Measurements from ENCODE around the gene PDS5A.

Gene PDS5A

GRCh38 chr4:39881789-39882188 lies 95.9 kb downstream of the PDS5A start:
- Histone ChIP-seq H3K27ac (ENCODE audit: low read depth, low read length) (no peak overlapping the region), H3K36me3 (ENCODE audit: control insufficient read depth, low read length) (peaks cover 76% of the 10 kb centered on the region), H3K79me2 (ENCODE audit: control insufficient read depth, low read length) (no peaks in the 10 kb centered on the region), H3K9me2 (replicated peaks; ENCODE audit: control insufficient read depth, low read length) (no peaks in the 10 kb centered on the region), H3K4me1 (ENCODE audit: control insufficient read depth, low read length) (no peaks in the 10 kb centered on the region), H3K9me3 (ENCODE audit: control insufficient read depth, insufficient read depth, low read length) (no peaks in the 10 kb centered on the region), H4K20me1 (ENCODE audit: control insufficient read depth, insufficient read depth, low read depth, low read length) (no peaks in the 10 kb centered on the region), H3K4me2 (ENCODE audit: low read length) (no peak overlapping the region), H3K4me3 (ENCODE audit: low read length) (no peak overlapping the region), H3F3A (ENCODE audit: control insufficient read depth, insufficient read depth) (peaks cover 10% of the 10 kb centered on the region), H3K27me3 (ENCODE audit: control insufficient read depth, low read length) (no peaks in the 10 kb centered on the region)
- TF ChIP-seq CTCF (IDR thresholded peaks at IDR 0.05; ENCODE audit: low read depth, low read length, poor library complexity, severe bottlenecking) (no peak), EZH2phosphoT487 (IDR thresholded peaks at IDR 0.05; ENCODE audit: borderline replicate concordance, low read length) (no peak)

- no peak for TF ChIP-seq EZH2phosphoT487 (IDR thresholded peaks at IDR 0.05; ENCODE audit: borderline replicate concordance, low read length)
- TF ChIP-seq CTCF (IDR thresholded peaks at IDR 0.05; ENCODE audit: low read depth, low read length, poor library complexity, severe bottlenecking), result no peak
- H3F3A ChIP-seq (ENCODE audit: control insufficient read depth, insufficient read depth), result peaks cover 10% of the 10 kb centered on the region
- H3K36me3 ChIP-seq (ENCODE audit: control insufficient read depth, low read length), result peaks cover 84% of the 10 kb centered on the region
- no peak overlapping the region for H3K27ac ChIP-seq (ENCODE audit: low read depth, low read length)
- H3K27me3 ChIP-seq (ENCODE audit: control insufficient read depth, low read length), result no peaks in the 10 kb centered on the region
- H4K20me1 ChIP-seq (ENCODE audit: control insufficient read depth, insufficient read depth, low read depth, low read length), result no peaks in the 10 kb centered on the region
- H3K4me1 ChIP-seq (ENCODE audit: control insufficient read depth, low read length), result no peaks in the 10 kb centered on the region
- no peak overlapping the region for H3K4me2 ChIP-seq (ENCODE audit: low read length)
- no peaks in the 10 kb centered on the region for H3K9me2 ChIP-seq (replicated peaks; ENCODE audit: control insufficient read depth, low read length)
- H3K4me3 ChIP-seq (ENCODE audit: low read length), result no peak overlapping the region
- H3K9me3 ChIP-seq (ENCODE audit: control insufficient read depth, insufficient read depth, low read length), result no peaks in the 10 kb centered on the region
- no peaks in the 10 kb centered on the region for H3K79me2 ChIP-seq (ENCODE audit: control insufficient read depth, low read length)
These were observed 99.7 kb downstream of the PDS5A start for GRCh38 chr4:39877971-39878370.

- Histone ChIP-seq H3K79me2 (ENCODE audit: control insufficient read depth, low read length) (no peaks in the 10 kb centered on the region), H3K9me2 (replicated peaks; ENCODE audit: control insufficient read depth, low read length) (no peaks in the 10 kb centered on the region), H3K27me3 (ENCODE audit: control insufficient read depth, low read length) (no peaks in the 10 kb centered on the region), H3K4me3 (ENCODE audit: low read length) (no peak overlapping the region), H3K27ac (ENCODE audit: low read depth, low read length) (no peak overlapping the region), H3F3A (ENCODE audit: control insufficient read depth, insufficient read depth) (no peaks in the 10 kb centered on the region), H3K4me2 (ENCODE audit: low read length) (no peak overlapping the region), H3K36me3 (ENCODE audit: control insufficient read depth, low read length) (peaks cover 87% of the 10 kb centered on the region), H3K9me3 (ENCODE audit: control insufficient read depth, insufficient read depth, low read length) (no peaks in the 10 kb centered on the region), H3K4me1 (ENCODE audit: control insufficient read depth, low read length) (no peaks in the 10 kb centered on the region), H4K20me1 (ENCODE audit: control insufficient read depth, insufficient read depth, low read depth, low read length) (no peaks in the 10 kb centered on the region)
- TF ChIP-seq EZH2phosphoT487 (IDR thresholded peaks at IDR 0.05; ENCODE audit: borderline replicate concordance, low read length), result no peak
- TF ChIP-seq CTCF (IDR thresholded peaks at IDR 0.05; ENCODE audit: low read depth, low read length, poor library complexity, severe bottlenecking), result no peak
These were observed 103.9 kb downstream of the PDS5A start for GRCh38 chr4:39873823-39874222.

GRCh38 chr4:39865280-39865679 lies 112.4 kb downstream of the PDS5A start:
- Histone ChIP-seq H3K27ac (ENCODE audit: low read depth, low read length) (no peak overlapping the region), H3K4me2 (ENCODE audit: low read length) (no peak overlapping the region), H3K36me3 (ENCODE audit: control insufficient read depth, low read length) (peaks cover 74% of the 10 kb centered on the region), H3K4me1 (ENCODE audit: control insufficient read depth, low read length) (no peaks in the 10 kb centered on the region), H3K9me3 (ENCODE audit: control insufficient read depth, insufficient read depth, low read length) (no peaks in the 10 kb centered on the region), H3K4me3 (ENCODE audit: low read length) (no peak overlapping the region), H3F3A (ENCODE audit: control insufficient read depth, insufficient read depth) (no peaks in the 10 kb centered on the region), H3K9me2 (replicated peaks; ENCODE audit: control insufficient read depth, low read length) (no peaks in the 10 kb centered on the region), H3K79me2 (ENCODE audit: control insufficient read depth, low read length) (no peaks in the 10 kb centered on the region), H4K20me1 (ENCODE audit: control insufficient read depth, insufficient read depth, low read depth, low read length) (no peaks in the 10 kb centered on the region), H3K27me3 (ENCODE audit: control insufficient read depth, low read length) (no peaks in the 10 kb centered on the region)
- TF ChIP-seq EZH2phosphoT487 (IDR thresholded peaks at IDR 0.05; ENCODE audit: borderline replicate concordance, low read length) (no peak), CTCF (IDR thresholded peaks at IDR 0.05; ENCODE audit: low read depth, low read length, poor library complexity, severe bottlenecking) (no peak)
